HG03139 (cell line): ENCODE data around the gene NIPSNAP2.
"Not testable (repeated sequence)": the region's sequence is repeated elsewhere in the genome, so short reads cannot be mapped to it uniquely, and the experiment has no call there.

ENCODE experiments used
- ATAC-seq: cut with Tn5 transposase; IDR thresholded peaks from one replicate; pipeline ENCODE4 v1.9.1; 2021; ENCODE audit not compliant: unreplicated experiment

NIPSNAP2 gene

GRCh38 chr7:55964261-55965099 lies at the start of gene NIPSNAP2:
TSS of gene NIPSNAP2 (plus strand) at chr7:55964585. CDS start at chr7:55964610, 25 bp downstream.
- peak; percentile 83 for ATAC-seq

DNA sequence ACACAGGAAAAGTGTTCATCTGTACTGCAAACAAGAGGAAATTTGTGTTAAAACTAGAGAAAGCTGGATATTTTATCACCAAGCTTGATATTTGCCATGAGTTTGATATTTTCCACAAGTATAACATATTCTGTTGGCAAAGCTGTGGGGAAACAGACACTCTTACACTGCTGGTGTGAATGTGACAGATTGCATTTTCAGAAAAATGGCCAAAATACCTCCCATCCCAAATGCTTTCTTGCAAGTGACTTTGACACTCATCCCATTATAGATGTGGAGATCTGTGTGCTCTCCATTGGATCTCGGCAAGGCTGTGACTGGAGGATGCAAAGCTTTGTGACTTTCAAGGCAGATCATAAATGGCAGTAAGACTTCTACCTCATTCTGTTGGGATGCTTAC lies 46.6 kb upstream of the NIPSNAP2 start:
- ATAC-seq: no peak

- no peak for ATAC-seq
Observed at GRCh38 chr7:55928006-55928767, 36.2 kb upstream of the NIPSNAP2 start.

- no peak for ATAC-seq
Observed at GRCh38 chr7:55931421-55932151, 32.8 kb upstream of the NIPSNAP2 start.

DNA sequence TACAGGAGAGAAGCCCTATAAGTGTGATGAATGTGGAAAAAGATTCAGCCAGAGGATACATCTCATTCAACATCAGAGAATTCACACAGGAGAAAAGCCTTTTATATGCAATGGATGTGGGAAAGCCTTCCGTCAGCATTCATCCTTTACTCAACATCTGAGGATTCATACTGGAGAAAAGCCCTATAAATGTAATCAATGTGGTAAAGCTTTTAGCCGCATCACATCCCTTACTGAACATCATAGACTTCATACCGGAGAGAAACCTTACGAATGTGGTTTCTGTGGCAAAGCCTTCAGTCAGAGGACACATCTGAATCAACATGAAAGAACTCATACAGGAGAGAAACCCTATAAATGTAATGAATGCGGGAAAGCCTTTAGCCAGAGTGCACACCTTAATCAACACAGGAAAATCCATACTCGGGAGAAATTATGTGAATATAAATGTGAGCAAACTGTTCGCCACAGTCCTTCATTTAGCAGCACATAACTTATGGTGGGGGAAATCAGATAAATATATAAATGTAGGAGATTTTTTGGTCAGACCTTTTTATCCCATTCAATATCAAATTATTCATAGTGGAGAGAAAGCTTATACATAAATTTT lies 24.8 kb upstream of the NIPSNAP2 start:
- no peak for ATAC-seq

- ATAC-seq: no peak
Observed at GRCh38 chr7:55946545-55946944, 17.8 kb upstream of the NIPSNAP2 start.

- ATAC-seq: peak; percentile 100
Observed at GRCh38 chr7:55951637-55952351, 12.6 kb upstream of the NIPSNAP2 start, which contains the start of gene MRPS17. TSS of gene MRPS17 (plus strand) at chr7:55951877. CDS start at chr7:55953196, 1,319 bp downstream.

GRCh38 chr7:55952352-55952671 lies 12.1 kb upstream of the NIPSNAP2 start:
- ATAC-seq: not testable (repeated sequence)

DNA sequence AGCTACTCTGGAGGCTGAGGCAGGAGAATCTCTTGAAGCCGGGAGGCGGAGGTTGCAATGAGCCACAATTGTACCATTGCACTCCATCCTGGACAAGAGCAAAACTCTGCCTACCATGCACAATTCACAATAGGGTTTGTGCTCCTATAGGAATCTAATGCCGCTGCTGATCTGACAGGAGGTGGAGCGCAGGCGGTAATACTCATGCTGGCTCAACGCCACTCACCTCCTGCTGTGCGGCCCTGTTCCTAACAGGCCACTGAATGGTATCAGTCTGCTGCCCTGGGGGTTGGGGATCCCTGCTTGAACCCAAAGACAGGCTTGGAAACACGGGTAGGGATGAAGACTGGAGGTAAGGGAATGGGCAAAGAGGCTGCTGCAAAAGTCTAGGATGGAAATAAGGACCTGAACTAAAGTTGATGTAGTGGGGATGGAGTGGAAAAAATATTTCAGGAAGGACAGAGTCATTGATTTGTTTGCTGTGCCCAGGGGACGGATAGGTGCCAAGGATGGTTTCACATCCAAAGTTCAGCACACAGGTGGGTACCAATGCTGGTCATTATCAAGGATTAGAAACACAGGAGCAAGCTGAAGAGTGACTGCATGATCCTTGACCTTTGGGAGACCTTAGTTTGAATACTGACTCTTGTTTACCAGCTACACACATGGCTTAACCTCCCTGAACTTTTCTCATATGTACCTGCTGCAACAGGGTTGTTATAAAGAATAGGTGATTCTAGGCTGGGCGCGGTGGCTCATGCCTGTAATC lies 10.5 kb upstream of the NIPSNAP2 start:
- ATAC-seq: no peak

DNA sequence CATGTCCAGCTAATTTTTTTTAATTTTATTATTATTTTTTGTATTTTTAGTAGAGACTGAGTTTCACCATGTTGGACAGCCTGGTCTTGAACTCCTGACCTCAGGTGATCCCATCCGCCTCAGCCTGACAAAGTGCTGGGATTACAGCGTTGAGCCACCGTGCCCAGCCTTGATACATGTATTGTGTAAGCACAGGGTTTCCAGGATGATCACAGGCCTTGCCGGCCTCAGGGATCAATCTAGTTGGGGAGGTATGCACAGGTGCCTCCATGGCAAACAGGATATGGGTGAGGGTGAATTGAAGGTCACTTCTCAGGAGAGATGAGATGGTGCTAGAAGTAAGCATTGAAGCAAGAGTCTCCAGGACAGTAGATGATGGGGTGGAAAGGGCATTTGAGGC lies 7.2 kb upstream of the NIPSNAP2 start:
- ATAC-seq: no peak

GRCh38 chr7:55962014-55962413 lies 2.4 kb upstream of the NIPSNAP2 start:
- no peak for ATAC-seq

- ATAC-seq: no peak
Observed at GRCh38 chr7:55963584-55964168, 709 bp upstream of the NIPSNAP2 start.

GRCh38 chr7:55965100-55965470 lies 700 bp downstream of the NIPSNAP2 start:
- ATAC-seq: no peak

GRCh38 chr7:55965805-55966421 lies 1.5 kb downstream of the NIPSNAP2 start:
- no peak for ATAC-seq

- no peak for ATAC-seq
Observed at GRCh38 chr7:55966851-55967250, 2.5 kb downstream of the NIPSNAP2 start.

- ATAC-seq: no peak
Observed at GRCh38 chr7:55969391-55969790, 5.0 kb downstream of the NIPSNAP2 start.

DNA sequence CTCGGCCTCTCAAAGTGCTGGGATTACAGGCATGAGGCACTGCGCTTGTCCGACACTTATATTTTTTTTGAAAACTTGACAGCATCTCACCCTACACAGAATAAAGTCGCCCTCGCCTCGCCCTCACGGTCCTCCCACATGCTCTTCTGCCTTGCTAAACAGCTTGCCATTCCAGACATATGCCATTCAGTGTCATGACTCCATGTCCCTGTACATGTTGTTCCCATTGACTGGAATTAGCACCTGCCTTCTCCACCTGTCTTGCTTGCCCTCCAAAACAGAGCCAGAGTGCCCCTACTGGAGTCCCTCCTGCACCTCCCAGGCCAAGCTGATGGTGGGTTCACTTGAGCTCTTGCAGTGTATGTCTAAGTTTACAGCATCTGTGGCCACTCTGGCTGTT lies 6.2 kb downstream of the NIPSNAP2 start:
- no peak for ATAC-seq

DNA sequence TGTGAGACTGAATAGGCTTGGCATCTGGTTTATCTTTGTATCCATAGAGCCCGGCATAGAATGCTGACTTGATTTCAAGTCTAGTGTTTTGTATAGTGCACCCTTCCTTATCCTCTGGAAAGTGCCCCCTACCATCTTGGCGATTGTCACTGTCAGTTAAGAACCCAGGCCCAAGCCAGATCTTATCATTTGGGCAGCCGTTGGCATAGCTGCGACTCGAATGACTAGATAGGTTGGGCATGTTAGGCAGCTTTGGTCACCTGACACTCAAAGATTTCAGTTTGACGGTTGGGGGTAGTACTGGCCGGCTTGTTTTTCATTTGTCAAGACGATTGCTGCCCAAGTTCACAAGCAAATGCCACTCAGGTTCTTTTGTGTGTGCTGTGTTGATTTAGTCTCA lies 6.6 kb downstream of the NIPSNAP2 start:
- ATAC-seq: no peak

- no peak for ATAC-seq
Observed at GRCh38 chr7:55973747-55974250, 9.4 kb downstream of the NIPSNAP2 start.
